GOT3 (cell line): ENCODE data around the gene ORM2.
A peak's percentile ranks its signal among the peaks of the same experiment; 100 is the strongest.
"Not testable (repeated sequence)": the region's sequence is repeated elsewhere in the genome, so short reads cannot be mapped to it uniquely, and the experiment has no call there.

Source experiments
- DNase-seq: peaks from one replicate; lab custom pipeline; 2025; ENCODE audit warnings: mixed read lengths; lab: John Stamatoyannopoulos, UW

ORM2 gene

GRCh38 chr9:114332474-114333040, 2.9 kb downstream of the ORM2 start:
- not testable (repeated sequence) for DNase-seq

DNA sequence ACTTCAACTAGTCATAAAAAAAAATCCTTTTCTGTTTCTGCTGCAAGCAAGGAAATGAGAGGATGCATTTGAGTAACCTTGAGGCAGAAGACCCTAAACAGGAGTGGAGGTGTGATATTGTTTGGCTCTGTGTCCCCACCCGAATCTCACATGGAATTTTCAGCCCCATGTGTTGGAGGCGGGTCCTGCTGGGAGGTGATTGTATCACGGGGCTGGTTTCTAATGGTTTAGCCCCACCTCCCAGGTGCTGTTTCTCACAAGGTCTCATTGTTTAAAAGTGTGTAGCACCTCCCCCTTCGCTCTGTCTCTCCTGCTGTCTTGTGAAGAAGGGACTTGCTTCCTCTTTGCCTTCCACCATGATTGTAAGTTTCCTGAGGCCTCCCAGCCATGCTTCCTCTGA, 4.0 kb downstream of the ORM2 start:
- not testable (repeated sequence) for DNase-seq

DNA sequence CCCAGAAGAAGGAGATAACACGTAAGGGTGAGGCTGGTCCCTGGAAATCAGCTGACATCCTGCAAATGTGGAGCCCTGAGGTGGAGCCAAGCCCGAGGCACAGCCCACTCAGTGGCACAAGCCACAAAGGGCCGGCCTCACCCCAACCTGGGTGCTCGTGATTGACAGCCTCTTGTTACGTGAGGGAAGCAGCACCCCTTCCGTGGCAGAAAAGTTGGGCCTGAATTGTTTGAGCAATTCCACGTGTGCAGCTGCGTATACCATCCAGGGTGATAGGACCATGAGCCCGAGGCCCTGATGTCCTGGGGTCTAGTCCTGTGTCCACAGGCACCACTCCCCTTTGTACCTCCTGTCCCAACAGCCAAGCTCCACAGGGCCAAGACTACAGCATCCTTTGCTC, 4.8 kb downstream of the ORM2 start:
- DNase-seq: no peak

- DNase-seq: no peak
These were observed 6.1 kb downstream of the ORM2 start for GRCh38 chr9:114335745-114336144.

DNA sequence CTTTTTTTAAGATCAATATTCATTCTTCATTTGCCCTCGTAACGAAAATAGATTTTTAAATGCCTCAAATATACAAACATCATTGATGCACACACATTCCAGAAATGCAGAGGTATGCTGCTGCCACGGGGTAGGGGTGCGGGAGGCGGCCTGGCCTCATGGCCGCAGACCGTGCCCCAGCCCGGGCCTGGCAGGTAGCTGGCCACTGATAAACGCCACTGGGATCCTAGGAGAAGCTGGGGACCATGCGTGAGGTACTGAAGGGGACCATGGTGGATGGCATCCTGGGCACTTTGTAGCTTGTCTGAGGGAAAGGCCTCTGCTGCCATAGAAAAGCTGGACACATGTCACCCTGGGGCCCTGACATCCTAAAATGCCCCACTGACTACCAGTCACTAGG, 6.5 kb downstream of the ORM2 start:
- no peak for DNase-seq

DNA sequence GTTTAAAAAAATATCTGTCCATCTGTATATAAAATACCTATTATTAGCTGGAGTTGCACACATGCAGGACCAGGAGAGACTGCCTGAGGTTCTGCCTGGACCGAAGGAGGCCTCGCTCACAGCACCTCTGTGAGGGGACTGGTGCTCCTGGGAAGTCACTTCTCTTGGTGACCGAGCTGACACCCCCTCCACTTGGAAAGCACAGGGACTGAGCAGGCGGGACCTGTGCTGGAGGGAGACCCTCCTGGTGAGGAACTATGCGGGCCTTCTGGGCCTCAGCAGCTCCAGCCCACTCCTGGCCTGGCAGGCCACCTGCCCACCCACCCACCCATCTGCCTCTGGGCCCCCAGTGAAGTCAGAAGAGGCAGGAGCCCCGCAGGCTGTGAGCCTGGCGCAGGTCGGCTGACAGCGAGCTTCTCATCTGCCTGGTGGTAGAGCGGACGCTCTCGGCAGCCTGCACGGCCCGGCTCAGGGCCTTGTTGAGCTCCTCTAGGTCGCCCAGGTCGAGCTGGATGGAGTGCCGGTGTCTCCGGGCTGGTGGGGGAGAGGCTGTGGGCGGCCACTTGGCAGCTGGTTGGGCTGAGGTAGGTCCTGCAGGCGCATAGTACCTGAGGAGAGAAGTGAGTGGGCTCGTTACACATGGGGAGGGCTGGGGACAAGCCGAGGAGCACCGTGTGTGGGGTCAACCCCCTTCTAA, 7.2 kb downstream of the ORM2 start:
- DNase-seq: no peak

DNA sequence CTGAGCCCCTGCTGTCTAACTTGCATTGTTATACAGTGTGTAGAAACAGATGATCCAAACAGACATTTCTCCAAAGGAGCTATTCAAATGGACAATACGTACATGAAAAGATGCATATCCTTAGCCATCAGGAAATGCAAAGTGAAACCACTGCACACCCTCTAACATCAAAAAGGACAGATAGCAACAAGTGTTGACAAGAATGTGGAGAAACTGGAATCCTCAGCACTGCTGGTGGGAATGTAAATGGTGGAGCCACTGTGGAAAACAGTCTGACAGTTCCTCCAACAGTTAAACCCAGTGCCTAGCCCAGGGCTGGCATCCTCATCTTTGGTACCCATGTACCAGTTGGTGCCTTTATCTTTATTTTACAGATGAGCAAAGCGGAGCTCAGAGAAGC, 8.5 kb downstream of the ORM2 start:
- DNase-seq: no peak

GRCh38 chr9:114339130-114339908, 9.7 kb downstream of the ORM2 start:
- no peak for DNase-seq

DNA sequence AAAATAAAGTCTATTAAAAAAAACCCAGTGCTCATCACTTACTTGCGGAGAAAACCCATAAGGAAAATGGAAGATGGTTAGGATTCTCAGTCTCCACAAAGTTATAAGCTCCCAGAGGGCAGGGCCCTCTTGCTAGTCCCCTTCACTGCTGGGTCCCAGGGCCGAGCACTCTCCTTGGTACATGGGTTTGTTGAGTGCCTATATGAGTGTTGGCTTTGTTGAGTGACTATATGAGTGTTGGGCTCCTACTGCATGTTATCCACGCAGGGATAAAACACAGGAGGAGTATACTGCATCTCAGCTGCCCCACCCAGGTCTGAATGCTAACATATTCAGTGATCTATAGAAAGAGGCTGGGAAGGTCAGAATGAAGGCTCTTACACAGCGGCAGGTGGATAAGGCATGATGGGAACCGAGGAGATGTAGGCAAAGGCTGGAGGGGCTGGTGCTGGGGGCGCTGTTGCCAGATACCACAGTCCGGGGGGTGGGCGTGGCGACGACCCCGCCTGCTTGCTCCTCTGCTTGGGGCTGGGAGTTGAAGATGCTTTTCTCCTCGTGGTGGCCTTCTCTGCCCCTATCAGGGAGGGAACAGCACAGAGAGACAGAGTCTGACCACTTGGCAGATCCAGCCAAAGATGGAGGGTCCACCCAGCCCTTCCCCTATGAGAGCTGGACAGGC, 11.6 kb downstream of the ORM2 start:
- DNase-seq: no peak

GRCh38 chr9:114341991-114342390, 12.3 kb downstream of the ORM2 start:
- no peak for DNase-seq

GRCh38 chr9:114342755-114343440, 13.2 kb downstream of the ORM2 start:
- no peak for DNase-seq

DNA sequence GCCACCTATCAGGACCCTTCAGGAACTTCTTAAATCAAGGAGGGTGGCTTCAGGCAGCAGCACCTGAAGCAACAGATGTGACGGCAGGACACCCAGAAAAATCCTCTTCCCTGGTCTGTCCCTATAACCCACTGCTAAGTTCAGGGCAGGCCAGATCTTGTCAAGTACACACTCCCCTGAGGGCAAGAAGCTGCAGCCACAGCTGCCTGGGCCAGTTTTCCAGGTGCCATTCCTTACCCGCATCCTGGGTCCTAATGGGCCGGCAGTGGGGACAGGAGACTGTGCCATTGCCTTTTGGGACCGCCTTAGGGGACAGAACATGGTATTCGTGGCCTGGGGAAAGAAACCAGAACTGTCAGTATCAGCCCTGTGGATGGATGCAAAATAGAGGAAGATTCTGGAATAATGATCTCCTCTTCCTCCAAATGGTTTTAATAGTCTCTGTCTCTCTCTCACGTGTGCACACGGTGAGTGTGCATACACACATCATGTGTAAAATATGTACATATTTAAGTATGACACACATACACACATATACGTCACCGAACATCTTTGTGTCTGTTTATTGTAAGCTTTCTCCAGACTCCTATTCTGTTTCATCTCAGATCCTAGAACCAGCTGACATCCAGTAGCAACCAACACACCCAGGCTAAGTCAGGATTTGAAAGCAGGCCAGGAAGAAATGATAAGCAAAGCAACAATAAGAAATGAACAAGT, 14.0 kb downstream of the ORM2 start:
- no peak for DNase-seq

- DNase-seq: no peak
These were observed 14.5 kb downstream of the ORM2 start for GRCh38 chr9:114344188-114344566.

GRCh38 chr9:114344692-114345091, 15.0 kb downstream of the ORM2 start:
- DNase-seq: no peak

- DNase-seq: no peak
These were observed 15.9 kb downstream of the ORM2 start for GRCh38 chr9:114345493-114346065.

DNA sequence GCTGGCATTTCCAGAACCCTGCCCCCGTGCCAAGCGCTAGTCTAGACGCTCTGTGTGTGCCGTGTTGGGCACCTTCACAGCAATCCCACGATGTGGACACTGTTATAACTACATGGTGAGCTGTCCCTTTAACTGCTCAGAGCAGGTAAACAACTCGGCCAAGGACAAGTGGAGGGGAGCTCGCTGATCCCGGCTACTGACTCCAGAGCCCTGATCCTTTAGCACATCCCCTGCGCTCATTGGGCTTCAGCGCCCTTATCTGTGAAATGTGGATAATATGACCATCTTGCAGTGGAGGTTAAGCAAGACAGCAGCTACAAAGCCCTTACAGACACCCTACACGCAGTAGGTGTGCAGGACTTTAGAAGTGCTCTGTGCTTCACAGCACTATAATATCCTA, 16.5 kb downstream of the ORM2 start:
- no peak for DNase-seq

GRCh38 chr9:114347675-114348074, 18.0 kb downstream of the ORM2 start:
- no peak for DNase-seq

DNA sequence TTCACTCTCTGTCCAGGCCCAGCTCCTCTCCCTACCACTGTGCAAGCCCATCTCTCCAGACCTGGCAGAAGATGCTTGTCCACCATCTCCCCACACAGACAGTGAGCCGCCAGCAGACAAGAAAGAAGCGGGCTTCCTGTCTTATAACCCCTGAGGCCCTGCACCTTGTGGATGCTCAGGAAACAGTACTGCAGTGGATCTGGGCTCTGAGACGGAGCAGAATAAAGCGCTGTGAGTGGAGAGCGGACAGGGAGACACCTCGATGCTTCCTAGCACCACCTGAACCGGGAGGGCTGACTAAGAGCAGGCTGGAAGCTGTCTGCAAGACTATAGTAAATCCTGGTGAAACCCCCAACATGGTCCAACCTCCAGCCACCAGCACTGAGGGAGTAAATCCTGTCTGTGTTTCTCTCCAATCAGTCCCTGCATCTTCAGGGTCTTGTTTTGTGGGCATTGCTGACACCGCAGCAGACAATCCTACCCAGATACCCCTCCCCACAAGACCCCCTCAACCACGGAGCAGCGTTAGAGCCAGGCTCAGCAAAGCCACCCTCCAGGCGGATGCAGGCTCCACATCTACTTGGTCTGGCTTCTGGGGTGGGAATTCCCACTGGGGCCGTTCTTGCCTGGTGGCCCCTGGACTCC, 18.7 kb downstream of the ORM2 start:
- no peak for DNase-seq

- peak; percentile 36 for DNase-seq
These were observed 19.3 kb downstream of the ORM2 start for GRCh38 chr9:114348906-114349482.
